Amygdala (tissue), 56 donors: ENCODE measurements around the gene PRR5L.

Experiments
- DNase-seq, 56 donors: peaks; one replicate each; lab custom pipeline; 2025; lab: John Stamatoyannopoulos, UW

Gene PRR5L

DNA sequence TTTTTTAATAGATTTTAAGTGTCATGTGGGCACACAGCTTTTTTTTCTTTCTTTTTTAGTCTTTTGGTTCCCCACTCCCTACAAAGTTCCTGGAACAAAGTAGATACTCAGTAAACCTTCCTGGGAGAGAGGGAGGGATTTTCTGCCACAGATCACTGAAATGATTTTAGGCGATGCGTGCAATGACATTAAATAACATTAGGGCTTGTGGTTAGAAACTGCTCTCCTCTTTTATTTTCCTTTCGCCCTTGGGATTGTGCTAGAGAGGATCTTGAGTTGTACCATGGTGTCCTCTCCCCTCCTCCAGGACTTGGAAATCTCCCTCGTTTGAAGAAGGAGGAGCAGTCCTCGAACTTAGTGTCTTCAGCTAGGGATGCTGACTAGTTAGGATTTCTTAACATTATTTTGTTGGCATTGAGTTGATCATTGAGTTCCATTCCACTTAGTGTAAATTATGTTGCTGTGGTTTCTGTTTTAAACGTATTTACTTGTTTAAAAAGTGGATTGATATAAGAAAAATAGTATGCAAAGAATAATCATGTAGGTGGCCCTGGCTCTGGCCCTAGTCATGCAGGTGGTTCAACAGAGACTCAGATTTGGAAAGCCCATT is 125.6 kb downstream of the PRR5L start:
- DNase-seq, result no peak

DNA sequence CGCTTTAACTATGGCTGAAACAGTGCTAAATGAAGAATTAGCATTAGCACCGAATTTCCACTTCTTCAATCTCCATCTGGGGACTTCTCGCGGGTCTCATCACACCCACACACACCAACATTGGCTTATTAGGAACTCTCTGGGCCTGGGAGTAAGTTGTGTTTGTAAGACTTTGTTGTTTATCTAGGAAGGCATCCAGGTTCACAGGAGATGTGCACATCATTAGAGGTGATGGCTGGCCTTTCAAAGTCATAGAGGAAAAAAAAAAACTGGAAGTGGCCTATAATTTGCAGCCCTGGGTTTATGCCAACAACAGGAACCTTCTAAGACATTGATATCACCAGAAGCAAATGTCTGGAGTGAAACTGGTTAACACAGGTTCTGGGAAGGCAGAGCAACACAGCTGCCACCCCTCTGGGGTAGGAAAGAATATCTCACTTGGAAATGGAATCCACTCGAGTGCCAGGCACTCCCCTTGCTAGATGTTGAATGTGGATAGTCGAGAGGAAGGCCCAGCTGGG is 129.5 kb downstream of the PRR5L start:
- no peak for DNase-seq

DNA sequence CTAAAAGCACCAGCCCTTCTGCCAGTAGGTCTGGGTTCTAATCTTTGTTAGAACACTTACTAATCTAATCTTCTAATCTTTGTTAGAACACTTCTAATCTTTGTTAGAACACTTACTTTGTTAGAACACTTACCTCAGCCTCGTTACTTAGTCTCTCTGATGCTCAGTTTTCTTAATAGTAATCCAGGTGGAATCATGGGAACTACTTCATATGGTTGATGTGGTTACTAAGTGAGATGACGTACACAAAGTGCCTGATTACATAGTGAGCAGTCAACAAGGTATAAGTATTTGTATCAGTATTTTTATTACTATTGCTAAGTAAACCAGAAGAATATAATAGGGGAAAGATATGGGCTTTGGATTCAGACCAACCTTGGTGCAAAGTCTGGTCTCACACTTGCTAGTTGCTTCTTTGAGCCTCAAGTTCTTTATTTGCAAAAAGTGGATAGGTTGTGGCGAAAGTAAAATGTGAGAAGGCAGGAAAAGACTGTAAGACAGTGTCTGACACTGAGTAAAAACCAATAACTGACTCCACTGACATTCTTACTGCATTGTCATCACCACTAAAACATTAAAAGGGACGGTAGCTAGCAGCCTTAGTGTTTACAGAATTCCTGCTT is 130.2 kb downstream of the PRR5L start:
- no peak for DNase-seq

DNA sequence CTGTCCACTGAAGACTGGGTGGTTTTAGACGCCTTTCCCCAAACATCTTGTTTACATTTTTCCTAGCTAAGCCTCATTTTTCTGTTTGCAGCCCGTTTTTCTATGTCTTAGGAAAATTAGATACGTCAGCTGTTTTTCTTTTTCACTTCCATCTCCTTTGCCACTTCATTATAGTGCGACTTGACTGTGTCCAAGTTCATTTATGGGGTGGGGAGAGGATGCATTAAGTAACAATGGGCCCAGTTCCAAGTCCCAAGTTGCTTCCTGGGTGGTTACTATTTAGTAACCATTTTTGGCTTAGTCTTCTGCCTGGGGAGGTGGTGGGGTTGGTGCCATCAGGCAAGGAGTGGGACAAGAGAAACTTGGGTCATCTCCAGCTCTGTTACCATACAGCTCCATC is 131.0 kb downstream of the PRR5L start:
- DNase-seq, result no peak

DNA sequence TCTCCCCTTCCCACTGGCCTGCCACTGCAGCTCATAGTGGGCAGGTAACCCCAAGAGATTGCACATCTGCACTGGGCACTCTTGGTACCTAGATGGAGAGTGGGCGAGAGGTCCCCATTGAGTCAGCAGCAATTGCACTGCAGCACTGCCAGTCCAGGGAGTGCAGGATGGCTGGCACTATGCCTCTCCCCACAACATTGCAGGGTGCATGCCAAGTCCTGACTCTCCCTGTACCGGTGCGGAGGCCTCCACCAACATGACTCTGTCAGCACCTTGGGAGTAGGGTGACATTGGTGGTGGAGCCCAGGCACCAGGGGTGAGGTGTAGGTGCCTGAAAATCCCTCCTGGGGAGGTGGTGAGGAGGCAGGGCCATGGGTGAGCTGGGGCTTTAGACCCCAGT is 131.8 kb downstream of the PRR5L start:
- no peak for DNase-seq

DNA sequence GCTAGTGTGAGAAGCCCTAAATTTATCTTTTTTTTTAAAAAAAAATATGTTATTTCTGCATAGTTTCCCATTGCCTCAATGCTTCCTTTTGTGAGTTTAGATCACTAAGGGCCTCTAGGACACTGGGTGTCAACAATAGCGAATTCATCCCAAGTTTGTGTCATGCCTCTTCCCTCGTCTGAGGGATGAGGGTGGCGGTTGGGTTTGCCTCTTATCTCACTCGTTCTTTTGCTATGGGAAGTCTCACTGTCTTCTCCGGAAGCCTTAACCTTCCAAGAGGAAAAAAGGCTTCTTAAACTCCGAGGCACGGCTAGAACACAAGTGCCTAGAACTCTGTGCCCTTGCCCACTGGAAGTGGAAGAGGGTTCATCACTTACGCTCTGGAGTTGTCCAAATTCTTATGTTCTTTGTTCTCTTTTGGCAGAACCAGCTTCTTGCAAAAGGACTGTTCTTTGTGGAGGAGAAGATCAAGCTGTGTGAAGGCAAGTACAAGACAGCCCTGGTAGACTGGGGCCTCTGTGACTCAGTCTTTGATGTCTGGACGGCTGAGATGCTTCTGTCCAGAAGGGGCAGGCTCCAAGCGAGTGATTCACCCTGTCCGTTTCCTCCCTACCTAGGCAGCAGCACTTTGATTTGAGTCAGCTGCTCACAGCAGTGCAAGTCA is 135.5 kb downstream of the PRR5L start:
- no peak for DNase-seq

DNA sequence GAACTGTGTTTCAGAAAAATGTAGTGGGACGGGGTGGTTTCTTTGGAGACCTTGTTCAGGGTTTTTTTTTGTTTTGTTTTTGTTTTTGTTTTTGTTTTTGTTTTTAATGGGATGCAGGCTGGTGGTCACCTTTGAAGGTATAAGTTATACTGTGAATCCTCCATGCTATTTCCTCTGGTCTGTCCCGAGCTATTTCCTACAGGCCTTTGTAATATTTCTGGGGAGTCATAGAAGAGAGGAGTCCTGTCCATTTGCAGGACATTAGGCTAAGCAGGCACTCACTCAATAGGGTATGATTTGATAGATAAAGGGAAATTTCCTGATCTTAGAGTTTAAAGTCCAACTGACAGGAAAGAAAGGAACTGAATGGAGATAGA is 136.0 kb downstream of the PRR5L start:
- DNase-seq, result no peak

DNA sequence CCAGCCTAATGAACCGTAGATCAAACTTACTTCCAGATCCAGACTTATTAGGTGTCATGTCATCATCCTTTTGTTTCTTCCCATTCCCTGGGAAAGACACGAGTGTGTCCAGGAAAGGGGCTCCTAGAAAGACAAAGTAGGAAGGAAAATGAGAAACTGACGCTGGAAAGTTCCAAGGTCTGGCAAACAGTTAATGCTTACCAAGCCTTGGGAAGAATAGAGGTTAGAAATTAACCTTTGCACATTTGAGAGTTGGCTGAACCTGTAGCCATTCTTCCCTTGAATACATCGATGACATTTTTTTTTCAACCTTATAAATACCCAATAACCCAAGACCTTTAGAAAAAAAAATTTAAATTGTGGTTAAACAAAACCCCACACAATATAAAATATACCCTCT is 136.7 kb downstream of the PRR5L start:
- DNase-seq, result no peak

DNA sequence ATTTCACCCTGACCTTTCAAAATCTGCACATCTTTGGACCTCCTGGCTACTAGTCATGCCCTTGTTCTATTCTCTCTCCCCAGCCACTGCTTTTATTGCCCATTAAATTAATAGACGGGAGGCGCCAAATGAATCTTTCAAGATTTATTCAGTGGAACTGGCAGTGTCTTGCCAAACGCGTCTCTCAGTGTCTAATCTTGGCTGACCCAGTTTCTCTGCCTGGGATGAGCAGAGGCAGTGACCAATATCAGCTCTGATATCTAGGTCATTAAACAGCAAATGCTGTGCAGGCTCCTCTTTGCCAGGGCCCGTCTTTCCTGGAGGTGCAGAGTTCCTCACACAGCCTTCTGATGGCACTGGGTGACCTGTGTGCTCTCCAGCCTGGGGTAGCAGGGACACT is 140.0 kb downstream of the PRR5L start:
- DNase-seq, result no peak

DNA sequence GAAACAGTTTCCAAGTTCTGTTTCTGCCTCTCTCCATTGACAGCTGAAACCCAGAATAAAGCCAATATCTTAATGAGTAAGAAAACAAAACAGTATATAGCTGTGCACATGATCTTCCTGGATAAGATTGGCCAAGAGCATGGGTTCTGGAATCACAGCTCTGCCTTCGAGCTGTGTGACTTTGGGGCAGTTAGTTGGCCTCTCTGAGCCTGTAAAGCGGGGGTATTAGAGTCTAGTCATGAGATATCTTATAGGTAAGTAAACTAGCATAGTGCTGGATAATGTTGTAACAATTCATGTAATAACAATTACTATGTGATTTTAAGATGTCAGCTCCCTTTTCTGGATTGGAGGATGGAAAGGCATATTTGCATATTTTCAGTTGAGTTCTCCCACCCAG is 140.5 kb downstream of the PRR5L start:
- DNase-seq, result no peak

DNA sequence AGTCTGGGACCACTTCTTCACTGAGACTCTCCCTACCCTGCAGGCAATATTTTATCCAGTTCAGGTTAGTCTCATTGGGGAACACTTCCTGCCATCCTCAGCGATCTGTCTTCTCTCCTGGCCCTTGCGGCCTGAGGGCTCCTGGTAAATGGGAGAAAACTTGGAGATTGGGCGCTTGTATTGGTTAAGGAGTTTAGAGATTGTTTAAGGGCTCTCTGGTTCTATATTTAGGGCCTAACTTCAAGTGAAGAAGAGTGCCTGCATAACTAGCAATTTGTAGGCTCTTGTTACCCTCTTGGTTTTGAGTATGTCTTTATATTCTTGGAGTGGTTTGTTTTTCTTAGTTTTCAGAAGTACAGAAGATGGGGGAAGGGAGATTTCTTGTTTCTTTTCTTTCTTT is 141.3 kb downstream of the PRR5L start:
- DNase-seq, result no peak

DNA sequence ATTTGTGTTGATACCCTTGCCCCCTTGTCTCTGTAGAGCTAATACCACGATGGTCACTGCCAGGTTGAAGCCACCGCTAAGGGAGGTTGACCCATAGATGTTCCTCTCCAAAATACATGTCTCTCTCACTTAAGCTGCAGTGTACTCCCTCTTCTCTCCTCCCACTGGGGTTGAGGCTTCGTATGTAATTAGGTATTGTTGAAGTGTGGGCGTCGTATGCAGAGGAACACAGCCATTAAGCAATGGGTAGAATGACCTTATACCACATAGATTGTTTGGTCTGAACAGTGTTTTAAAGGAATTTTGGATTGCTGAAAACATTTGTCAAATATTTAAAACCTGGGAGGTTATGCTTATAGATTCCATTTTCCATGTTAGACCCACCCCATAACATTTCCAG is 142.0 kb downstream of the PRR5L start:
- no peak for DNase-seq

DNA sequence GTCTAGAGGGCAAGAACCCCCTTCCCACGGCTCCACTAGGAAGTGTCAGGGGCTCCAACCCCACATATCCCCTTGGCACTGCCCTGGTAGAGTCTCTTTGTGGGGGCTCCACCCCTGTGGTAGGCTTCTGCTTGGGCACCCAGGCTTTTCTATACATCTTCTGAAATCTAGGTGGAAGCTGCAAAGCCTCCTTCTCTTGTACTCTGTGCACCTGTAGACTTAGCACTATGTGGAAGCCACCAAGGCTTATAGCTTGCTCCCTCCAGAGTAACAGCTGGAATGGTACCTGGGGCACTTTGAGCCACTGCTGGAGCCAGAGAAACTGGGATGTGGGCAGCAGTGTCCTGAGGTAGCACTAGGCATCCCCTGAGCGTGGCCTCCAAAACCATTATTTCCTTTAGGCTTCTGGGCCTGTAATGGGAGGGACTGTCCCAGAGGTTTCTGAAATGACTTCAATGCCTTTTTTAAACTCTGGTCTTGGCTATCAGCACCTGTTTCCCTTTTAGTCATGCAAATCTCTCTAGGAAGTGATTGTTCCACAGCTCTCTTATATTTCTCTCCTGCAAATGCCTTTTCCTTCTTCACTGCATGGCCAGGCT is 145.6 kb downstream of the PRR5L start:
- no peak for DNase-seq

DNA sequence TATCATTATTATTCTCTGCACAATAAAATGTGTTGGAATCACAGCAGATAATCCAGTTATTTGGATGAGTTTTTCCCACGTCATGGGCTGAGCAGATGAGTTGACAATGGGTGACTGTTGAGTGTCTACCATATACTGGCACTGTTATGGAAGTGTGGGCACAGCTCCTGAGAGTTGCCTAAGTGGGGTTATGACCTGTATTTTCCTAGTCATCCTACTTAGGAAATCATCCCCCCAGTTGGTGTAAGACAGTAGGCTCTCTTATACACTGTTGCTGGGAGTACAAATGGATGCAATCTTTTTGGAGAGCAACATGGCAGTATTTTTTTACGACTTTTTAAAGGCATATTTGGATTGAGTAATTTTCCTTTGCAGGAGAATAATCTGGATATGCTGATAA is 147.6 kb downstream of the PRR5L start:
- DNase-seq, result no peak

DNA sequence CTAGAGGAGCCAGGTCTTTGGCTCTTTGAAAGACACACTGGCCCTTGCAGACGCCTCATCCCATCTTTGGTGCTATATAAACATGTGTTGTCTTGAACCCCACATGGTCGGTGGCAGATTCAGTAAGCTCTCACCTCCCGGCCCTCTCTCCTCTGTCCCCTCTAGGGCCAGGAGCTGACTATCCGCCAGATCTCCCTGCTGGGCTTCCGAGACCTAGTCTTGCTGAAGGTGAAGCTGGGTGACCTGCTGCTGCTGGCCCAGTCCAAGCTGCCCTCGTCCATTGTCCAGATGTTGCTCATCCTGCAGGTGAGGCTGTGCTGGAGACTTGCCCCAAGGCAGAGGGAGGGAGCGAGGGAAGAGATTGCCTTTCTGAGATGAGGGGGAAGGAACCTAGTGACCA is 150.0 kb downstream of the PRR5L start:
- DNase-seq, result no peak

DNA sequence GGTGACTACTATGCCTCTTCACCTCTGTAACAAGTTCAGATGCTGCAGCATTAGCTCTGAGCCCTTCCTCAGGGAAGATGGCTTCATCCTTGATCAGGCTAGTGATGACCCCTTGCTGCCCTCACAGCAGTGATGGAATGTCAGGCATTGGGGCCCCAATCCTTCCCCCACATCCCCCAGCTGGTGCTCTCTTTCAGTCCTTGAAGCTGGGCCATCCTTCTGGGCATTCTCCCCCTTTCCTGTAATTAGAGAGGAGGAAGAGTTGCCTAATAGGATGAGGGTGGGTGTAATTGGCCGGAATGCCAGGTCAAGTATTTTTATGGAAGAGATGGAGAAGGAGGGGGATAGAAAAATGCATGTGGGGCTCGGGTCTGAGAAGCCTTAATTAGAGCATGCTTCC is 151.4 kb downstream of the PRR5L start:
- DNase-seq, result no peak

DNA sequence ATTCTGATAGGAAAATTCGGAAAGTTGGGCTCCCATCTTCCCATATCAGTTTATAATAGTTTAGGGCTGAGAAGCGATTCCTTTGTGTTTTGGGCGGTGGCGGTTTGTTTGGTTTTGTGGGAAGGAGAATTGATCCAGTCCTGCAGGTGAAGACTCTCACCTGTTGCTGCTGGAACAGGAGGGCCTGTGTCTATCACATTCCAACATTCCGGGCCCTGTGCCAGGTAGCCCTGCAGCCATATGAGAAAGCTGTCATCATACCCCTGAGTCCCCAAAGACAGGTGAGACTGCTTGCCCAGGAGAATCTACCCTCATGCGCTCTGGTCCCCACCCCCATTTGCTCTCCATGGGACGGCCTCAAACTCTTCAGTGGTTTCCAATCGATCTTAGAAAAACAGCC is 151.9 kb downstream of the PRR5L start:
- DNase-seq, result no peak

DNA sequence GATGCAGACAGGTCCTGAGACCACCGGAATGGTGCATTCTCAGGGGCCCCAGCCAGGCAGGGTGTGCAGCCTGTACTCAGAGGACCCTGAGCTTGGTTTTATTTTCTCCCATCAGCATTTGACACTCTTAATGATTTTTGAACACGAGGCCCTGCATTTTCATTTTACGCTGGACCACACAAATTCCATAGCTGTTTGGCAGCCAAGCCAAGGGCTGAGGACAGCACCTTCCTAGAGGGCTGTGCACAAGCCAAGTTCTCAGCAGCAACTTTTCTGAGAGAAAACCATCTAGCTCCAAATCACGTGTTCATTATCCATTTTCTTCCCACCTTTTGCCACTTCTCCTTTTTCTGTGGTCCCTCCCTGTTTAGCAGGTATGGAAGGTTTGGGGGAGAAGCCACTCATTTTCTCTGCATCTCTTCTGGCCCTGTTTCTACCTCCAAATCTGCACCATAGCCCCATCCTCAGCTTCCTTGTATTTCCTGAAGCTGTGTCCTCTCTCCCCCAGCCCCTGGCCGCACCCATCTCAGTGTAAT is 153.5 kb downstream of the PRR5L start:
- DNase-seq, result no peak

DNA sequence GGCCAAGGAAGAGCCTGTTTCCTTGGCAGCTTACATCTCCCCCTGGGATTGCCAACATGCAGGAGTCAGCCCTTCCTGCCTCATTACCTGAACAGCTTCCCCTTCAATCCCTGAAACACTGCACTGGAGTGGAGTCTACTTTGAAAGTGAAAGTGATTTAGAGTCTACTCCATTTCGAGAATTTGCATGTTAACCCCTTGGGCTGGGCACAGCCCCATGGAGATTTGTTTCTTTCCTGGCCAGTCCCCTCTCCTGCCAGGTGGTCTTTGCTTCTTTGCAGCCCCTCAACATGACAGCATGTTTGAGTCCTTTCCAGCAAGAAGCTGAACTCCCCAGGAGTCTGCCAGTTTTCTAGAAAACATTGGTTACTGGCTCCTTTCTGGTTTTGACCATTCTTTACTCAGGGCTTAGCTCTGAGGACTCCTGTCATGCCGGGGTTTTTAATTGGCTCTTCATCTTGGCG is 154.1 kb downstream of the PRR5L start:
- DNase-seq, result no peak

DNA sequence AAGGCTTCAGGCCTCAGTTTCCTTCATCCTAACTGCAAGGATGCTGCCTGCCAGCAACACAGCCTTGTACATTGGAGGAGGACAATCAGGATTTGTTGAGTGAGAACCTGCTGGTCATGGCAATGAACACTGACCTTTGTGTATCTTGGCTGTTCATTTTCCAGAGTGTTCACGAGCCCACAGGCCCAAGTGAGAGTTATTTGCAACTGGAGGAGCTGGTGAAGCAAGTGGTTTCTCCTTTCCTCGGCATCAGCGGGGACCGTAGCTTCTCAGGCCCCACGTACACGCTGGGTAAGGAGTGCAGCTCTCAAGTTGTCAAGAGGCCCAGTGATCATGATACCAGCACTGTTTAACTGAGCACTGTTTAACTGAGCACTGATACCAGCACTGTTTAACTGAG is 155.0 kb downstream of the PRR5L start:
- DNase-seq, result no peak

DNA sequence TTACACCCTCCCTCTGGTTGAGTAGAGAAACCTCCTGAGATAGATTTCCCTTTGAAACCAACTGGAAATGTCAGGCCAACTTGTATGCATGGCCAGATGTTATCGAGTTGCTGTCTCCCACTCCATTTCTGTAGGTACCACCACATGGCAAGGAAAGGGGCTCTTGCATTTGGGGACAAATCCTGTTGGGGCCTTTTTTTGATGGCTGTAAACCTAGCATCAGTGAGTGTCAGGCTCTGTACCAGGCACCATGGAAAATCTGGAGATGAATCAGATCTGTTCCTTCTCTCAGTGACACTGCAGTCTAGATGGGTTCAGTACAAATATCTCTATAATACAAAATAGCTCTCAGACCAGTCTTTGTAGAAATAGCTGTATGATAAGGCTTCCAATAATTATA is 155.6 kb downstream of the PRR5L start:
- no peak for DNase-seq
